Keratinocyte (primary cell): ENCODE results near the gene SAMD3. TPM values are rescaled to one million over a fixed set of nuclear protein-coding genes. Genes with fewer than 3 reads are reported as not detected.

Experiments used
- DNase-seq: peaks from one replicate; pipeline ENCODE4 v3.0.0-alpha.2; 2011; ENCODE audit warnings: low read depth, missing footprints, low spot score
- FAIRE-seq: peaks from 2 replicates; lab custom pipeline; 2011; peaks lifted over from hg19 to GRCh38; lab: Jason Lieb, UNC
- H2AFZ ChIP-seq: 2 replicates; pipeline ENCODE4 v1.6.0; 2012; ENCODE audit warnings: low read length, control low read depth, inconsistent platforms; ENCODE audit not compliant: control insufficient read depth
- H3K27ac ChIP-seq: 2 replicates; pipeline ENCODE4 v1.5.1; 2011; ENCODE audit warnings: low read length; ENCODE audit not compliant: control insufficient read depth, insufficient read depth
- H3K27me3 ChIP-seq: 3 replicates; pipeline ENCODE4 v1.6.0; 2011; ENCODE audit warnings: low read length; ENCODE audit not compliant: control insufficient read depth, insufficient read depth; ENCODE audit errors: extremely low read depth
- H3K36me3 ChIP-seq, 2 experiments: 2 replicates in 1 of 2; 3 replicates in 1 of 2; pipeline ENCODE4 v1.5.1; 2011; ENCODE audit warnings: low read length in 2 of 2, mild to moderate bottlenecking in 1 of 2; ENCODE audit not compliant: control insufficient read depth in 2 of 2, insufficient read depth in 2 of 2; ENCODE audit errors: extremely low read depth in 1 of 2
- H3K4me1 ChIP-seq: 3 replicates; pipeline ENCODE4 v1.5.1; 2011; ENCODE audit warnings: low read length; ENCODE audit not compliant: control insufficient read depth, insufficient read depth; ENCODE audit errors: extremely low read depth
- H3K4me2 ChIP-seq: 3 replicates; pipeline ENCODE4 v1.6.0; 2011; ENCODE audit warnings: low read depth, low read length; ENCODE audit not compliant: control insufficient read depth, insufficient read depth; ENCODE audit errors: extremely low read depth
- H3K4me3 ChIP-seq, 3 experiments: fragments of 200-600 bp in 1 of 3; sonication (generic) in 1 of 3; 2 replicates in 2 of 3; 3 replicates in 1 of 3; pipeline ENCODE4 v1.5.1; 2011 to 2016; ENCODE audit warnings: low read length in 3 of 3, mild to moderate bottlenecking in 3 of 3, control low read depth in 2 of 3, inconsistent platforms in 1 of 3, low read depth in 1 of 3, mixed read lengths in 1 of 3, mixed run types in 1 of 3, moderate library complexity in 1 of 3; ENCODE audit not compliant: control insufficient read depth in 2 of 3, insufficient read depth in 2 of 3; ENCODE audit errors: extremely low read depth in 1 of 3
- H3K79me2 ChIP-seq: 2 replicates; pipeline ENCODE4 v1.6.0; 2012; ENCODE audit warnings: low read length; ENCODE audit not compliant: control insufficient read depth, insufficient read depth
- H3K9ac ChIP-seq: 3 replicates; pipeline ENCODE4 v1.6.0; 2011; ENCODE audit warnings: low read length; ENCODE audit not compliant: control insufficient read depth, insufficient read depth; ENCODE audit errors: extremely low read depth
- H3K9me1 ChIP-seq: 3 replicates; pipeline ENCODE4 v1.6.0; 2011; ENCODE audit warnings: low read length; ENCODE audit not compliant: control insufficient read depth, insufficient read depth; ENCODE audit errors: extremely low read depth
- H3K9me3 ChIP-seq: 2 replicates; pipeline ENCODE4 v1.5.1; 2012; ENCODE audit warnings: low read depth, low read length; ENCODE audit not compliant: control insufficient read depth
- H4K20me1 ChIP-seq: 3 replicates; pipeline ENCODE4 v1.6.0; 2011; ENCODE audit warnings: low read length; ENCODE audit not compliant: control insufficient read depth, insufficient read depth; ENCODE audit errors: extremely low read depth
- EZH2 ChIP-seq: IDR thresholded peaks from one replicate; pipeline ENCODE4 v1.6.1; 2012; ENCODE audit warnings: inconsistent platforms, mild to moderate bottlenecking, low read length, moderate library complexity
- dilution Hi-C: fragments of 300-500 bp; cut with MboI; formaldehyde crosslinking; loops from one replicate; pipeline ENCODE4 v1.7.0; 2020; ENCODE audit warnings: low sequenced_read_pairs; ENCODE audit not compliant: extremely low pct_ligation_motif_present
- polyA plus RNA-seq, 5 experiments: library from polyadenylated mRNA; depleted of rRNA in 3 of 5; stranded (reverse) in 3 of 5; stranded (forward) in 1 of 5; unstranded in 1 of 5; fragments of >200 nt; gene quantifications; 1 replicate in 1 of 5; 2 replicates in 3 of 5; 3 replicates in 1 of 5; pipeline versions ENCODE4 v1.2.1 to v1.2.3, GENCODE V29; 2011 to 2012; ENCODE audit warnings: missing spikeins in 2 of 5, low read depth in 1 of 5, low replicate concordance in 1 of 5
- TF ChIP-seq, protein P1 (sequence below), 3 experiments: IDR thresholded peaks in 1 of 3; conservative IDR thresholded peaks in 1 of 3; optimal IDR thresholded peaks in 1 of 3; 2 replicates in 2 of 3; 3 replicates in 1 of 3; pipeline versions ENCODE3 to v1.5.1; 2011; ENCODE audit warnings: low read length in 3 of 3, mild to moderate bottlenecking in 3 of 3, moderate library complexity in 2 of 3, control low read depth in 1 of 3, inconsistent platforms in 1 of 3; ENCODE audit not compliant: insufficient read depth in 2 of 3; ENCODE audit errors: extremely low read depth in 1 of 3

Gene SAMD3
- polyA plus RNA-seq, 1 donor (not counting 4 experiments of a cell fraction or from before 2014, with no cell fraction given) = 5.4 TPM

DNA sequence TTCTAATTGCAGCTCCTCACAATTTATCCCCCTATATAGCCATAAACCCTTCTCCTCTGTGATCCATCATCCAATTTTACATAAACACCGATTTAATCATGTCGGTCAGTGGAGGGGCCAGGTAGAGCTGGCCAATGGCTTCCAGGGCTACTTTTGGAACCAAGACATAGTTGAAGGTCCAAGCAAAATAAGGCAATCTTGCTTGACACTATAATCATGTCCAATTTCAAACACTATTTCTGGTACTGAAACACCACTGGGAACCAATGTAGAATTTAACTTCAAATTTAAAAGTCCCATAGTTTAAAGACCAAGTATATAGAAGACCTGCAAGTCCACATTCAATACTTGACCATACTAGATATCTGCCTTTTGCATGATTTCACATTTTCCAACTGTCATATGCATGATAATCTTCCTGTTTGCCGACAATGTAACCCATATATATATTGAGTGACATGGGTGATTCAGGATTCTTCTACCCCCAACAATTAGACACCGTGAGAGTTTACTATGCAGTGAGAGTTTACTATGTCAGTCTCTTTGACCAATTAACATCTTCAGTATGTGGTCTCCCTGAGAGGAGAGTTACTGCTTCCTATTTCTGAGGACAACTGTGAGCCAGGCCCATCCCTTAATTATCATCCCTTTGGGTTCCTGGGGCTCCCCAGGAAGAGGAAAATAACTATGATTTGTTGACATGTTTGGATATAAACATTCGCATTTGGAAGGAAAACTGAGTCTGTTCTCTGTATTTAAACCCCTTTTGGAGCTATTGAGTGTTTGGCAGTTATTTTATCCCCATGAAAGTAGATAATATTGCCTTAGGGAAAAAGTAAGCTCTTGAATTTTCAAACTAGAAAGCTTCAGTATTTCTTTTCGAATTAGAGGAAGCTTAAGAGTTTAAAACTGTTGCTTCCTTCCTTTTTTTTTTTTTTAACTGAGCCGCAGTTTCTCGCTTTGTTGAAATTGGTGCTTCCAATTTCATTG is 31.8 kb downstream of the SAMD3 start:
- Histone ChIP-seq H3K27me3 (no peaks in the 10 kb centered on the region), H3K36me3 (no peaks in the 10 kb centered on the region), H3K9me1 (no peaks in the 10 kb centered on the region), H3K79me2 (no peaks in the 10 kb centered on the region), H3K4me1 (no peaks in the 10 kb centered on the region), H3K4me3 (no peak overlapping the region), H3K9me3 (no peaks in the 10 kb centered on the region), H3K9ac (no peak overlapping the region), H3K27ac (no peak overlapping the region), H3K4me2 (no peak overlapping the region), H4K20me1 (no peaks in the 10 kb centered on the region), H2AFZ (no peak overlapping the region)
- FAIRE-seq (no peak), DNase-seq (no peak)
- TF ChIP-seq EZH2 = no peak
- TF ChIP-seq, protein P1, sequence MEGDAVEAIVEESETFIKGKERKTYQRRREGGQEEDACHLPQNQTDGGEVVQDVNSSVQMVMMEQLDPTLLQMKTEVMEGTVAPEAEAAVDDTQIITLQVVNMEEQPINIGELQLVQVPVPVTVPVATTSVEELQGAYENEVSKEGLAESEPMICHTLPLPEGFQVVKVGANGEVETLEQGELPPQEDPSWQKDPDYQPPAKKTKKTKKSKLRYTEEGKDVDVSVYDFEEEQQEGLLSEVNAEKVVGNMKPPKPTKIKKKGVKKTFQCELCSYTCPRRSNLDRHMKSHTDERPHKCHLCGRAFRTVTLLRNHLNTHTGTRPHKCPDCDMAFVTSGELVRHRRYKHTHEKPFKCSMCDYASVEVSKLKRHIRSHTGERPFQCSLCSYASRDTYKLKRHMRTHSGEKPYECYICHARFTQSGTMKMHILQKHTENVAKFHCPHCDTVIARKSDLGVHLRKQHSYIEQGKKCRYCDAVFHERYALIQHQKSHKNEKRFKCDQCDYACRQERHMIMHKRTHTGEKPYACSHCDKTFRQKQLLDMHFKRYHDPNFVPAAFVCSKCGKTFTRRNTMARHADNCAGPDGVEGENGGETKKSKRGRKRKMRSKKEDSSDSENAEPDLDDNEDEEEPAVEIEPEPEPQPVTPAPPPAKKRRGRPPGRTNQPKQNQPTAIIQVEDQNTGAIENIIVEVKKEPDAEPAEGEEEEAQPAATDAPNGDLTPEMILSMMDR (optimal IDR thresholded peaks at IDR 0.05 in 1 of 3, IDR thresholded peaks at IDR 0.05 in 1 of 3, conservative IDR thresholded peaks at IDR 0.05 in 1 of 3; ENCODE audit: extremely low read depth in 1 of 3, insufficient read depth in 2 of 3, low read length in 3 of 3) = no peak
- dilution Hi-C loops = no loop called here

GRCh38 chr6:130189531-130190397 is 33.0 kb downstream of the SAMD3 start:
- Histone ChIP-seq H3K4me3 (no peak overlapping the region), H3K79me2 (no peaks in the 10 kb centered on the region), H3K4me2 (no peak overlapping the region), H4K20me1 (no peaks in the 10 kb centered on the region), H3K27me3 (no peaks in the 10 kb centered on the region), H3K4me1 (no peaks in the 10 kb centered on the region), H3K9me3 (no peaks in the 10 kb centered on the region), H3K36me3 (no peaks in the 10 kb centered on the region), H3K27ac (no peak overlapping the region), H3K9me1 (no peaks in the 10 kb centered on the region), H2AFZ (no peak overlapping the region), H3K9ac (no peak overlapping the region)
- DNase-seq = no peak
- no peak for TF ChIP-seq EZH2
- TF ChIP-seq, protein P1 (optimal IDR thresholded peaks at IDR 0.05 in 1 of 3, IDR thresholded peaks at IDR 0.05 in 1 of 3, conservative IDR thresholded peaks at IDR 0.05 in 1 of 3; ENCODE audit: extremely low read depth in 1 of 3, insufficient read depth in 2 of 3, low read length in 3 of 3) = no peak
- dilution Hi-C loops = no loop called here
- no peak for FAIRE-seq
